ENCODE data around the gene CLIC6.
"Not testable (repeated sequence)": the region's sequence is repeated elsewhere in the genome, so short reads cannot be mapped to it uniquely, and the experiment has no call there.

CLIC6 gene

DNA sequence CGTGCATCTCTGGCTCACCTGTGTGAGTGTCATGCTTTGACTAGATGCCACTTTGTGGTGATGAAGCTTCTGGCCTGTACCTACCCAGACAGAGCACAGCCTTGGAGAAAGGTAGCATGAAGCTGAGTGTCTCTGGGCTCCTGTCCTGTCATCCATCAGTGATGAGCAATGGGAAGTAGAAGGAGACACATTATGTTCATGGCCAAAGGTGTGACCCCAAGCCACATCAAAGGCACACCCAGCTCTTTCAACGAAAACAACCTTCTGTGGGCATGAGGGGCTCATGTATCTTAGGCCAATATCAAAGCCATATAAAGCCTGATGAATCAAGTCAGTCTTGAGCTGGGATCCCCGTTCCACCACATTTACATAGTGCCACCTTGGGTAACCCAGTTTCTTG lies 1.0 kb upstream of the CLIC6 start:
- no peak for TF ChIP-seq CTCF (IDR thresholded peaks at IDR 0.05; ENCODE audit: unreplicated experiment in 3 of 3)
- H3K4me3 Mint-ChIP-seq: peak overlapping the region in 1 of 3 experiments; percentile 33
- no peaks in the 10 kb centered on the region for H3K9me3 Mint-ChIP-seq
- H3K27me3 Mint-ChIP-seq (ENCODE audit: low read depth): peaks cover 79% of the 10 kb centered on the region
- H3K27ac Mint-ChIP-seq: no peak overlapping the region
- no peaks in the 10 kb centered on the region for H3K36me3 Mint-ChIP-seq (ENCODE audit: low read depth)
- peaks cover 14% of the 10 kb centered on the region for H3K4me1 Mint-ChIP-seq

GRCh38 chr21:34669149-34669879 lies 520 bp downstream of the CLIC6 start:
- Mint-ChIP-seq H3K27me3 (ENCODE audit: low read depth) (peaks cover 89% of the 10 kb centered on the region), H3K9me3 (no peaks in the 10 kb centered on the region), H3K36me3 (ENCODE audit: low read depth) (no peaks in the 10 kb centered on the region), H3K4me1 (peaks cover 14% of the 10 kb centered on the region), H3K27ac (no peak overlapping the region), H3K4me3 (peak overlapping the region; percentile 75 to 77 (median 76))
- no peak for TF ChIP-seq CTCF (IDR thresholded peaks at IDR 0.05; ENCODE audit: unreplicated experiment in 3 of 3)

- Mint-ChIP-seq H3K4me3 (peak overlapping the region in 1 of 3 experiments; percentile 19), H3K27me3 (ENCODE audit: low read depth) (peaks cover 93% of the 10 kb centered on the region), H3K4me1 (peaks cover 14% of the 10 kb centered on the region)
- not testable (repeated sequence) for H3K27ac Mint-ChIP-seq; H3K9me3 Mint-ChIP-seq; H3K36me3 Mint-ChIP-seq (ENCODE audit: low read depth)
These were observed 1.1 kb downstream of the CLIC6 start for GRCh38 chr21:34669880-34670219.

- Mint-ChIP-seq H3K4me3 (peak overlapping the region; percentile 33 to 72 (median 64)), H3K4me1 (peaks cover 14% of the 10 kb centered on the region), H3K27ac (no peak overlapping the region), H3K36me3 (ENCODE audit: low read depth) (no peaks in the 10 kb centered on the region), H3K9me3 (no peaks in the 10 kb centered on the region), H3K27me3 (ENCODE audit: low read depth) (peaks cover 91% of the 10 kb centered on the region)
- no peak for TF ChIP-seq CTCF (IDR thresholded peaks at IDR 0.05; ENCODE audit: unreplicated experiment in 3 of 3)
These were observed 1.6 kb downstream of the CLIC6 start for GRCh38 chr21:34670220-34670961.

DNA sequence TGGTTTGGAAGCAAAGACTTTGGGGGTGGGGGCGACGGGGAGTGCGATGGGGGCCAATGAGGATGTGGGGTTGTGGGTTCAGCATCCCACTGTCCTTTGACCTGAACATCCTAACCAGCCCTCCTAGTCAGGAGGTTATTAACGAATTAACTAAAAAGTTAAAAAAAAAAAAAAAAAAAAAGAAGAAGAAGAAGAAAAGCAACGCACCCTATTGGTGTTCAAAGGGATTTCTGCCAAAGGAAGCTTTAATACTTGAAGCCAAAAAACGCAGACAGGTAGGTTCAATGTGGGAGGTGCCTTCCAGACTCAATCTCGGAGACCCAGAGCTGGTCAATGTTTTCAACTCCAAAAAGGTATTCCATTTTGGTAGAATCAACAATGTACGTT lies 2.2 kb downstream of the CLIC6 start:
- H3K4me3 Mint-ChIP-seq: peak overlapping the region; percentile 29 to 63 (median 48)
- no peaks in the 10 kb centered on the region for H3K9me3 Mint-ChIP-seq
- peaks cover 14% of the 10 kb centered on the region for H3K4me1 Mint-ChIP-seq
- TF ChIP-seq CTCF (IDR thresholded peaks at IDR 0.05; ENCODE audit: unreplicated experiment in 3 of 3): peak in 1 of 3 experiments; percentile 10
- H3K27ac Mint-ChIP-seq: no peak overlapping the region
- peaks cover 88% of the 10 kb centered on the region for H3K27me3 Mint-ChIP-seq (ENCODE audit: low read depth)
- no peaks in the 10 kb centered on the region for H3K36me3 Mint-ChIP-seq (ENCODE audit: low read depth)

DNA sequence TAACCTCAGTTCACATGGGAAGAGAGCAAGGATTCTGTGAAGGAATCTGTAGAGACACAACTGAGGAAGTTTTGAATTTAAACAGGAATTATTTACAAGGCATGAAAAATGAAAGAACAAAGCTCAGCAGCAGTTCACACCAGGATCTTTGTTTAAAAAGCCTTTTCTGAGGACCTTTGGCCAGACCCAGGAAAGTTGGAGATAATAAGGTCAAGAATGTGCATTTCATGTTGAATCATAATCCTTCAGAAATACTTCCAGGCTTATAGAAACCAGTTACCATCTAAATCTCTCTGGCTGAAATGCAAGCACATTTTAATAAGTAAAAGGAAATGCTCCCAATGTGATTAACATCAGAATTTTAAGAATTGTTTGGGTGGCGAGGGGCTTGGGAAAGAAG lies 2.7 kb downstream of the CLIC6 start:
- no peaks in the 10 kb centered on the region for H3K36me3 Mint-ChIP-seq (ENCODE audit: low read depth)
- H3K27ac Mint-ChIP-seq: no peak overlapping the region
- TF ChIP-seq CTCF (IDR thresholded peaks at IDR 0.05; ENCODE audit: unreplicated experiment in 3 of 3): no peak
- peaks cover 14% of the 10 kb centered on the region for H3K4me1 Mint-ChIP-seq
- no peaks in the 10 kb centered on the region for H3K9me3 Mint-ChIP-seq
- H3K4me3 Mint-ChIP-seq: peak overlapping the region in 2 of 3 experiments; percentile 2 to 51
- H3K27me3 Mint-ChIP-seq (ENCODE audit: low read depth): peaks cover 88% of the 10 kb centered on the region
